Transverse colon (tissue), 3 donors: ENCODE results near the gene CKM.

ENCODE experiments used
- EP300 ChIP-seq: sonication (generic); formaldehyde crosslinking; IDR thresholded peaks from one replicate; pipeline ENCODE4 v1.6.1; 2017; ENCODE audit warnings: antibody characterized with exemption, low read depth
- TF ChIP-seq, protein P1 (sequence below), 5 experiments: fragments of 200-600 bp in 3 of 5; fragments of 450-650 bp in 2 of 5; sonication (generic) in 3 of 5; IDR thresholded peaks; 1 replicate in 2 of 5; 2 replicates in 3 of 5; pipeline ENCODE4 v1.5.1; 2016 to 2017; ENCODE audit warnings: antibody characterized with exemption in 5 of 5, inconsistent platforms in 3 of 5, mild to moderate bottlenecking in 2 of 5, moderate library complexity in 1 of 5

DNA sequence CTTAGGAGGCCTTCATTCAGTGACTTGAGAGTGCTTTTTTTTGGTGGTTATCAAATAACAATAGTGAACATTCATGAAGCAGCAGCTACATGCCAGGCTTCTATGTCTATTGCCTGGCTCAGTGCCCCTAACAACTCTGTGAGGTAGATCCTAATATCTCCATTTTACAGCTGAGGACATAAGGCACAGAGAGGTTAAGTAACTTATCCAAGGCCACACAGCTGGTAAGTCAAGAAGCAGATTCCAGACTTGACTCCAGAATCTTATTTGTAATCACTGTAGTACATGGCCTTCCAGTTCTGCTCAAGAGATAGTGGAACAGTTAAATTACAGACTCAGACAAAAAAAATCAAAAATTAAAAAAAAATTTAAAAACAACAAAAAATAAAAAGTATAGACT lies 26.8 kb downstream of the CKM start:
- TF ChIP-seq EP300, result no peak
- TF ChIP-seq, protein P1, sequence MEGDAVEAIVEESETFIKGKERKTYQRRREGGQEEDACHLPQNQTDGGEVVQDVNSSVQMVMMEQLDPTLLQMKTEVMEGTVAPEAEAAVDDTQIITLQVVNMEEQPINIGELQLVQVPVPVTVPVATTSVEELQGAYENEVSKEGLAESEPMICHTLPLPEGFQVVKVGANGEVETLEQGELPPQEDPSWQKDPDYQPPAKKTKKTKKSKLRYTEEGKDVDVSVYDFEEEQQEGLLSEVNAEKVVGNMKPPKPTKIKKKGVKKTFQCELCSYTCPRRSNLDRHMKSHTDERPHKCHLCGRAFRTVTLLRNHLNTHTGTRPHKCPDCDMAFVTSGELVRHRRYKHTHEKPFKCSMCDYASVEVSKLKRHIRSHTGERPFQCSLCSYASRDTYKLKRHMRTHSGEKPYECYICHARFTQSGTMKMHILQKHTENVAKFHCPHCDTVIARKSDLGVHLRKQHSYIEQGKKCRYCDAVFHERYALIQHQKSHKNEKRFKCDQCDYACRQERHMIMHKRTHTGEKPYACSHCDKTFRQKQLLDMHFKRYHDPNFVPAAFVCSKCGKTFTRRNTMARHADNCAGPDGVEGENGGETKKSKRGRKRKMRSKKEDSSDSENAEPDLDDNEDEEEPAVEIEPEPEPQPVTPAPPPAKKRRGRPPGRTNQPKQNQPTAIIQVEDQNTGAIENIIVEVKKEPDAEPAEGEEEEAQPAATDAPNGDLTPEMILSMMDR (IDR thresholded peaks at IDR 0.05), result no peak
